CD14-positive monocyte (primary cell): ENCODE results near the gene CNTN5. TPM values are rescaled to one million over a fixed set of nuclear protein-coding genes. Genes with fewer than 3 reads are reported as not detected.

Experiments
- DNase-seq, 3 donors: peaks; one replicate each; pipeline ENCODE4 v3.0.0-alpha.2; 2011 to 2022
- H2AFZ ChIP-seq: 2 replicates; pipeline ENCODE4 v1.6.0; 2012; ENCODE audit warnings: mild to moderate bottlenecking, low read depth, low read length, inconsistent platforms; ENCODE audit not compliant: insufficient read depth, poor library complexity, severe bottlenecking
- H3K27ac ChIP-seq, 2 donors: 1 replicate in 1 of 2; 2 replicates in 1 of 2; pipeline ENCODE4 v1.5.1; 2012 to 2013; ENCODE audit warnings: low read length in 2 of 2, control low read depth in 1 of 2, inconsistent platforms in 1 of 2, low read depth in 1 of 2, mild to moderate bottlenecking in 1 of 2
- H3K27me3 ChIP-seq, 2 donors: one replicate each; pipeline versions ENCODE4 v1.6.0 to v1.6.1; 2011 to 2013; ENCODE audit warnings: low read length in 2 of 2; ENCODE audit not compliant: control insufficient read depth in 2 of 2, insufficient read depth in 2 of 2
- H3K36me3 ChIP-seq, 2 donors: replicated peaks in 1 of 2; 1 replicate in 1 of 2; 2 replicates in 1 of 2; pipeline versions ENCODE4 v1.5.1 to v1.6.1; 2012 to 2013; ENCODE audit warnings: low read length in 2 of 2, control low read depth in 1 of 2, inconsistent platforms in 1 of 2, mild to moderate bottlenecking in 1 of 2; ENCODE audit not compliant: insufficient read depth in 2 of 2, control insufficient read depth in 1 of 2
- H3K4me1 ChIP-seq, 2 donors: 1 replicate in 1 of 2; 2 replicates in 1 of 2; pipeline versions ENCODE4 v1.5.1 to v1.6.1; 2012 to 2013; ENCODE audit warnings: low read length in 2 of 2, control low read depth in 1 of 2, inconsistent platforms in 1 of 2, mild to moderate bottlenecking in 1 of 2, moderate library complexity in 1 of 2; ENCODE audit not compliant: insufficient read depth in 2 of 2, control insufficient read depth in 1 of 2
- H3K4me2 ChIP-seq: replicated peaks from 2 replicates; pipeline ENCODE3; 2012; ENCODE audit warnings: low read length, moderate library complexity, mild to moderate bottlenecking; ENCODE audit not compliant: poor library complexity, severe bottlenecking; ENCODE audit errors: extremely low read depth
- H3K4me3 ChIP-seq, 3 experiments: fragments of 200-600 bp in 1 of 3; sonication (generic) in 1 of 3; replicated peaks in 1 of 3; 1 replicate in 2 of 3; 2 replicates in 1 of 3; pipeline ENCODE4 v1.5.1; 2011 to 2013; ENCODE audit warnings: low read length in 3 of 3, mild to moderate bottlenecking in 3 of 3, control low read depth in 2 of 3, low read depth in 2 of 3, inconsistent platforms in 1 of 3, moderate library complexity in 1 of 3
- H3K79me2 ChIP-seq: 2 replicates; pipeline ENCODE4 v1.6.0; 2012; ENCODE audit warnings: mild to moderate bottlenecking, control low read depth, inconsistent platforms, low read length, moderate library complexity; ENCODE audit not compliant: insufficient read depth
- H3K9ac ChIP-seq: 2 replicates; pipeline ENCODE4 v1.6.0; 2017; ENCODE audit warnings: low read length, mild to moderate bottlenecking; ENCODE audit not compliant: insufficient read depth, poor library complexity, severe bottlenecking
- H3K9me3 ChIP-seq, 2 donors: replicated peaks in 1 of 2; 1 replicate in 1 of 2; 2 replicates in 1 of 2; pipeline versions ENCODE4 v1.5.1 to v1.6.1; 2012 to 2013; ENCODE audit warnings: low read length in 2 of 2, control low read depth in 1 of 2; ENCODE audit not compliant: control insufficient read depth in 1 of 2, insufficient read depth in 1 of 2
- H4K20me1 ChIP-seq: 2 replicates; pipeline ENCODE4 v1.6.0; 2012; ENCODE audit warnings: mild to moderate bottlenecking, low read length, control low read depth, moderate library complexity; ENCODE audit not compliant: insufficient read depth
- H3K27ac Mint-ChIP-seq, 7 donors: one replicate each; pipeline ENCODE4 v1.8.0; 2020; ENCODE audit warnings: mild to moderate bottlenecking in 7 of 7, mixed read lengths in 7 of 7, moderate library complexity in 6 of 7, inconsistent platforms in 2 of 7
- H3K27me3 Mint-ChIP-seq, 3 donors: one replicate each; pipeline ENCODE4 v1.8.0; 2021 to 2022; ENCODE audit warnings: low read depth in 3 of 3, mild to moderate bottlenecking in 3 of 3, mixed read lengths in 3 of 3, moderate library complexity in 3 of 3, inconsistent platforms in 1 of 3
- H3K36me3 Mint-ChIP-seq, 2 donors: one replicate each; pipeline ENCODE4 v1.8.0; 2020; ENCODE audit warnings: mixed read lengths in 2 of 2, inconsistent platforms in 1 of 2, mild to moderate bottlenecking in 1 of 2
- H3K4me1 Mint-ChIP-seq: one replicate; pipeline ENCODE4 v1.8.0; 2020; ENCODE audit warnings: mild to moderate bottlenecking, mixed read lengths
- H3K4me3 Mint-ChIP-seq, 2 donors: one replicate each; pipeline ENCODE4 v1.8.0; 2020; ENCODE audit warnings: mild to moderate bottlenecking in 2 of 2, mixed read lengths in 2 of 2, moderate library complexity in 1 of 2
- H3K9me3 Mint-ChIP-seq, 7 donors: one replicate each; pipeline ENCODE4 v1.8.0; 2020 to 2022; ENCODE audit warnings: mixed read lengths in 7 of 7, mild to moderate bottlenecking in 6 of 7, moderate library complexity in 6 of 7, inconsistent platforms in 2 of 7
- WGBS: methylation state at CpG from one replicate; pipeline ENCODE4 v1.1.5; 2013; ENCODE audit warnings: missing lambda C conversion rate; ENCODE audit not compliant: insufficient coverage; 5-methylcytosine and 5-hydroxymethylcytosine counted together
- intact Hi-C, 2 donors: fragments of 100-400 bp; cut with micrococcal nuclease; formaldehyde crosslinking; loops; one replicate each; pipeline versions ENCODE4 v1.15.0 to v1.15.1; 2023
- polyA plus RNA-seq, 3 donors: library from polyadenylated mRNA; depleted of rRNA in 1 of 3; unstranded in 2 of 3; stranded (reverse) in 1 of 3; fragments of 300-500 nt in 2 of 3; fragments of >200 nt in 1 of 3; fragmentation: Illumina TruSeq in 2 of 3; gene quantifications; 1 replicate in 2 of 3; 2 replicates in 1 of 3; pipeline ENCODE4 v1.2.3, GENCODE V29; 2012 to 2021
- TF ChIP-seq, protein P1 (sequence below): fragments of 200-600 bp; IDR thresholded peaks from one replicate; pipeline ENCODE4 v1.8.0; 2022; ENCODE audit warnings: antibody characterized with exemption, mild to moderate bottlenecking

The CNTN5 gene
- polyA plus RNA-seq, 3 donors = not detected

DNA sequence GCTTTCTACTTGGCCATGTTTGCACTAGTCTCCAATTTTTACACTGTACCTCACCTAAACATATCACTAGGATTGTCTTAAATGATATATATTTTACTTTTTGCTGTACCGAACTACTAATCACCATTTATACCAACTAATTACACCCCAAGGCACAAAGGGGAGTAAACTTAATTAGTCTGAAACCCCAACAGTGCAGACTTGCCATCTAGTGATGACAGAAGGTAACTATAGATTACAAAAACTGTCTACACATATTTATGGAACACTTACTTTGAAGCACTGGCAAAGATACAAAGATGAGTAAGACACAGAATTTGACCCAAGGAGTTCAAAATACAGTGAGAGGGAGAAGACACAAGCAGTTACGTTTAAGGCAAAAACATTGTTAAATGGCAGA is 139.7 kb downstream of the CNTN5 start:
- intact Hi-C loops = no loop called here
- H4K20me1 ChIP-seq = no peaks in the 10 kb centered on the region
- DNase-seq = no peak
- H3K9ac ChIP-seq = no peak overlapping the region
- no peak overlapping the region for H3K4me3 Mint-ChIP-seq
- no peak overlapping the region for H3K27ac Mint-ChIP-seq
- no peak overlapping the region for H3K4me2 ChIP-seq
- H3K79me2 ChIP-seq = no peaks in the 10 kb centered on the region
- no peaks in the 10 kb centered on the region for H3K27me3 Mint-ChIP-seq
- no peaks in the 10 kb centered on the region for H3K27me3 ChIP-seq
- no peak overlapping the region for H3K27ac ChIP-seq
- TF ChIP-seq, protein P1, sequence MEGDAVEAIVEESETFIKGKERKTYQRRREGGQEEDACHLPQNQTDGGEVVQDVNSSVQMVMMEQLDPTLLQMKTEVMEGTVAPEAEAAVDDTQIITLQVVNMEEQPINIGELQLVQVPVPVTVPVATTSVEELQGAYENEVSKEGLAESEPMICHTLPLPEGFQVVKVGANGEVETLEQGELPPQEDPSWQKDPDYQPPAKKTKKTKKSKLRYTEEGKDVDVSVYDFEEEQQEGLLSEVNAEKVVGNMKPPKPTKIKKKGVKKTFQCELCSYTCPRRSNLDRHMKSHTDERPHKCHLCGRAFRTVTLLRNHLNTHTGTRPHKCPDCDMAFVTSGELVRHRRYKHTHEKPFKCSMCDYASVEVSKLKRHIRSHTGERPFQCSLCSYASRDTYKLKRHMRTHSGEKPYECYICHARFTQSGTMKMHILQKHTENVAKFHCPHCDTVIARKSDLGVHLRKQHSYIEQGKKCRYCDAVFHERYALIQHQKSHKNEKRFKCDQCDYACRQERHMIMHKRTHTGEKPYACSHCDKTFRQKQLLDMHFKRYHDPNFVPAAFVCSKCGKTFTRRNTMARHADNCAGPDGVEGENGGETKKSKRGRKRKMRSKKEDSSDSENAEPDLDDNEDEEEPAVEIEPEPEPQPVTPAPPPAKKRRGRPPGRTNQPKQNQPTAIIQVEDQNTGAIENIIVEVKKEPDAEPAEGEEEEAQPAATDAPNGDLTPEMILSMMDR = no peak
- no peaks in the 10 kb centered on the region for H3K36me3 ChIP-seq
- no peak overlapping the region for H3K4me3 ChIP-seq
- no peaks in the 10 kb centered on the region for H3K4me1 ChIP-seq
- no peaks in the 10 kb centered on the region for H3K36me3 Mint-ChIP-seq
- no peaks in the 10 kb centered on the region for H3K4me1 Mint-ChIP-seq
- no peaks in the 10 kb centered on the region for H3K9me3 ChIP-seq
- H3K9me3 Mint-ChIP-seq = no peaks in the 10 kb centered on the region
- no peak overlapping the region for H2AFZ ChIP-seq
- no CpG with 5 or more reads among the region's 2 CpGs for WGBS

DNA sequence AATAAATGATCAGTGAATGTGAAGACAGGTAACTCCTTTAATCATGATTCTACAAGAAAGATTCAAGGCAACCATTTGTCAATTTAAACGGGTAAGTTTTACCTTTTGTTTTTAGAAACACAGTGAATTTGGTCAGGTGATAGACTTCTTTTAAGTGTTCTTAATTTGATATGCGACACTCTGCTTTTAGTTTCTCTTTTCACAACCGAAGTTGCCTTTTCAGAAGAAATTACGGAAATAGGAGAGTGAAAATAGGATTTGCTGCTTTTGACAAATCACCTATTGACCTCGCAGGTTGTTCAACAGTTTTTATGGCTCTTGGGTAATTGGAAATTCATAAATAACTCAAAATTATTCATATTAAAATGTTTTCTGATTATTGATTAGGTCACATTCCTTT is 142.1 kb downstream of the CNTN5 start:
- peaks cover 0 to 1% (median 0%) of the 10 kb centered on the region in 7 donors for H3K9me3 Mint-ChIP-seq
- no peaks in the 10 kb centered on the region for H3K4me1 Mint-ChIP-seq
- H3K9me3 ChIP-seq = no peaks in the 10 kb centered on the region
- H3K27me3 Mint-ChIP-seq = no peaks in the 10 kb centered on the region
- no peak overlapping the region for H3K9ac ChIP-seq
- TF ChIP-seq, protein P1 = no peak
- no peaks in the 10 kb centered on the region for H3K79me2 ChIP-seq
- no peak overlapping the region for H3K4me3 ChIP-seq
- no peak for DNase-seq
- H4K20me1 ChIP-seq = no peaks in the 10 kb centered on the region
- no peaks in the 10 kb centered on the region for H3K36me3 ChIP-seq
- H3K36me3 Mint-ChIP-seq = no peaks in the 10 kb centered on the region
- intact Hi-C loops = no loop called here
- H3K4me1 ChIP-seq = no peaks in the 10 kb centered on the region
- H3K27ac ChIP-seq = no peak overlapping the region
- H3K4me3 Mint-ChIP-seq = no peak overlapping the region
- WGBS = 83% methylated on average over 1 of the region's 5 CpGs
- no peak overlapping the region for H3K27ac Mint-ChIP-seq
- no peaks in the 10 kb centered on the region for H3K27me3 ChIP-seq
- H2AFZ ChIP-seq = no peak overlapping the region
- H3K4me2 ChIP-seq = no peak overlapping the region
